Left kidney (tissue), 2 donors: ENCODE results near the gene GSN. TPM values are rescaled to one million over a fixed set of nuclear protein-coding genes. Genes with fewer than 3 reads are reported as not detected.

Experiments
- DNase-seq: peaks from one replicate; pipeline ENCODE4 v3.0.0-alpha.2; 2013
- polyA plus RNA-seq: library from polyadenylated mRNA; unstranded; fragments of 120-200 nt; gene quantifications from one replicate; pipeline ENCODE4 v1.2.1, GENCODE V29; 2013; ENCODE audit not compliant: insufficient read length

GSN gene
- polyA plus RNA-seq, 1 donor: 161 TPM

GRCh38 chr9:121242219-121242958, 25.6 kb upstream of the GSN start:
- no peak for DNase-seq

GRCh38 chr9:121242959-121243346, 25.0 kb upstream of the GSN start:
- DNase-seq: no peak

- no peak for DNase-seq
Measured at GRCh38 chr9:121246821-121247561, 21.0 kb upstream of the GSN start.

- no peak for DNase-seq
Measured at GRCh38 chr9:121249563-121249962, 18.4 kb upstream of the GSN start.

GRCh38 chr9:121252104-121252851, 15.7 kb upstream of the GSN start:
- no peak for DNase-seq

- DNase-seq: no peak
Measured at GRCh38 chr9:121253162-121253561, 14.8 kb upstream of the GSN start.

- DNase-seq: no peak
Measured at GRCh38 chr9:121253821-121254501, 14.0 kb upstream of the GSN start.

GRCh38 chr9:121259498-121259897, 8.5 kb upstream of the GSN start:
- no peak for DNase-seq

- DNase-seq: no peak
Measured at GRCh38 chr9:121259935-121260334, 8.0 kb upstream of the GSN start.

GRCh38 chr9:121260457-121261106, 7.4 kb upstream of the GSN start:
- no peak for DNase-seq

- DNase-seq: peak; percentile 37
Measured at GRCh38 chr9:121261107-121261460, 6.9 kb upstream of the GSN start.

GRCh38 chr9:121261755-121262154, 6.2 kb upstream of the GSN start:
- DNase-seq: no peak

- no peak for DNase-seq
Measured at GRCh38 chr9:121262423-121262822, 5.5 kb upstream of the GSN start.

- DNase-seq: no peak
Measured at GRCh38 chr9:121262953-121263352, 5.0 kb upstream of the GSN start.

- no peak for DNase-seq
Measured at GRCh38 chr9:121266356-121266755, 1.6 kb upstream of the GSN start.

- no peak for DNase-seq
Measured at GRCh38 chr9:121266906-121267650, 884 bp upstream of the GSN start.

- no peak for DNase-seq
Measured at GRCh38 chr9:121268598-121268850, 562 bp downstream of the GSN start.

- no peak for DNase-seq
Measured at GRCh38 chr9:121268851-121269641, 1.1 kb downstream of the GSN start.

- no peak for DNase-seq
Measured at GRCh38 chr9:121269642-121270254, 1.8 kb downstream of the GSN start.
